OCI-LY1 (cell line): ENCODE measurements around the gene NFU1.

Experiments
- CTCF ChIP-seq: fragments of 200-600 bp; sonication (generic), shearing (Covaris generic); IDR thresholded peaks from 2 replicates; pipeline ENCODE4 v1.5.1; 2017; ENCODE audit warnings: mild to moderate bottlenecking, antibody characterized with exemption, low read length, moderate library complexity, mixed read lengths
- EZH2 ChIP-seq: fragments of 200-600 bp; sonication (generic), shearing (Covaris generic); IDR thresholded peaks from 2 replicates; pipeline ENCODE4 v1.8.0; 2017; ENCODE audit warnings: borderline replicate concordance, mixed run types, mild to moderate bottlenecking, antibody characterized with exemption, low read length, moderate library complexity, mixed read lengths

DNA sequence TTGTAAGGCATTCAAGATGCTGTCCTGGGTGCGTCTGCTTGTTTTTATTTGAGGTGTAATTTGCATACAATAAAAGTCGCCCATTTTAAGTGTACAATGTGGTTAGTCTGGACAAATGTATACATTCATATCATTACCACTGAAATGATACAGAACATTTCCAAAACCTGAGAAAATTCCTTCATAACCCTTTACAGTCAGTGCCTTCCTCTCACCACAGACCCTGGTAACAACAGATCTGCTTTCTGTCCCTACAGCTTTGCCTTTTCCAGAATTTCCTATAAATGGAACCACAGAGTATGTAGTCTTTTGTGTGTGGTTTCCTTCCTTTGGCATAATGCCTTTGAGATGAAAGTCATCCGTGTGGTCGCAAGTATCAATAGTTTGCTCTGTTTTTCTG is 45.8 kb upstream of the NFU1 start:
- TF ChIP-seq CTCF: no peak
- TF ChIP-seq EZH2: no peak
